Measurements from ENCODE around the gene GEMIN8.

- no peak for TF ChIP-seq CTCF (IDR thresholded peaks at IDR 0.05)
- TF ChIP-seq POLR2A (IDR thresholded peaks at IDR 0.05), result no peak
Measured at GRCh38 chrX:14010566-14010965, 19.1 kb downstream of the GEMIN8 start.

All from prostate gland (tissue), 2 donors.